WTC11 (cell line): ENCODE data around the gene SETD1A. TPM values are rescaled to one million over a fixed set of nuclear protein-coding genes. Genes with fewer than 3 reads are reported as not detected.
A peak's percentile ranks its signal among the peaks of the same experiment; 100 is the strongest.

ENCODE experiments used
- ATAC-seq: fragments of 200-7000 bp; cut with Tn5 transposase; 2 replicates; pipeline ENCODE4 v1.10.0; 2021; ENCODE audit warnings: mild to moderate bottlenecking, moderate library complexity
- CTCF ChIA-PET: fragments of 300-600 bp; sonication (Branson Sonifier 250); formaldehyde crosslinking; loops from one replicate; lab custom pipeline; 2021; ENCODE audit warnings: antibody characterized with exemption; lab: Charles Lee
- POLR2A ChIA-PET: fragments of 350-600 bp; sonication (Branson Sonifier 250); formaldehyde crosslinking; loops from one replicate; lab custom pipeline; 2021; ENCODE audit warnings: antibody characterized with exemption; lab: Charles Lee
- DNase-seq: peaks from one replicate; pipeline ENCODE4 v3.0.0; 2021; ENCODE audit warnings: low spot score
- H3K27ac Mint-ChIP-seq: 2 replicates; pipeline ENCODE4 v1.8.0; 2021; ENCODE audit warnings: mixed read lengths
- H3K27me3 Mint-ChIP-seq: 2 replicates; pipeline ENCODE4 v1.8.0; 2021; ENCODE audit warnings: low read depth, mild to moderate bottlenecking, moderate library complexity, mixed read lengths
- H3K36me3 Mint-ChIP-seq: 2 replicates; pipeline ENCODE4 v1.8.0; 2021; ENCODE audit warnings: mixed read lengths
- H3K4me1 Mint-ChIP-seq: 2 replicates; pipeline ENCODE4 v1.8.0; 2022; ENCODE audit warnings: mixed read lengths
- H3K4me3 Mint-ChIP-seq: 2 replicates; pipeline ENCODE4 v1.8.0; 2021; ENCODE audit warnings: mild to moderate bottlenecking, moderate library complexity, mixed read lengths
- H3K9me3 Mint-ChIP-seq: 2 replicates; pipeline ENCODE4 v1.8.0; 2021; ENCODE audit warnings: mixed read lengths
- ATF1 ChIP-seq: sonication (generic); formaldehyde crosslinking; IDR thresholded peaks from 2 replicates; pipeline ENCODE4 v1.8.1; 2023; ENCODE audit warnings: mild to moderate bottlenecking, moderate library complexity, missing genetic modification reagents
- ATF3 ChIP-seq: sonication (generic); formaldehyde crosslinking; conservative IDR thresholded peaks from 2 replicates; pipeline ENCODE4 v1.8.1; 2022; ENCODE audit warnings: mild to moderate bottlenecking, missing genetic modification reagents
- CBFB ChIP-seq: sonication (generic); formaldehyde crosslinking; IDR thresholded peaks from 2 replicates; pipeline ENCODE4 v1.8.1; 2022; ENCODE audit warnings: mild to moderate bottlenecking, low read depth, missing genetic modification reagents
- CDX4 ChIP-seq: fragments of 250-450 bp; sonication (Bioruptor Pico); IDR thresholded peaks from 2 replicates; pipeline ENCODE4 v1.9.0; 2021; ENCODE audit warnings: moderate library complexity, mild to moderate bottlenecking, inconsistent platforms, borderline replicate concordance
- CREB1 ChIP-seq: sonication (generic); formaldehyde crosslinking; IDR thresholded peaks from 2 replicates; pipeline ENCODE4 v1.8.0; 2023; ENCODE audit warnings: mild to moderate bottlenecking, missing genetic modification reagents
- ESRRA ChIP-seq: sonication (generic); formaldehyde crosslinking; IDR thresholded peaks from 2 replicates; pipeline ENCODE4 v1.8.1; 2022; ENCODE audit warnings: mild to moderate bottlenecking, missing genetic modification reagents, borderline replicate concordance
- FOXP4 ChIP-seq: sonication (generic); formaldehyde crosslinking; IDR thresholded peaks from 2 replicates; pipeline ENCODE4 v1.8.0; 2022; ENCODE audit warnings: mild to moderate bottlenecking, missing genetic modification reagents
- HMGXB4 ChIP-seq: sonication (generic); formaldehyde crosslinking; IDR thresholded peaks from 2 replicates; pipeline ENCODE4 v1.8.1; 2023; ENCODE audit warnings: mild to moderate bottlenecking, moderate library complexity, missing genetic modification reagents
- JAZF1 ChIP-seq: fragments of 250-450 bp; sonication (Bioruptor Pico); IDR thresholded peaks from 2 replicates; pipeline ENCODE4 v1.9.0; 2021; ENCODE audit warnings: moderate library complexity, mild to moderate bottlenecking, inconsistent platforms
- KAT7 ChIP-seq: sonication (generic); formaldehyde crosslinking; IDR thresholded peaks from 2 replicates; pipeline ENCODE4 v1.8.1; 2023; ENCODE audit warnings: missing genetic modification reagents, mild to moderate bottlenecking, borderline replicate concordance
- MLX ChIP-seq: sonication (generic); formaldehyde crosslinking; IDR thresholded peaks from 2 replicates; pipeline ENCODE4 v1.8.1; 2023; ENCODE audit warnings: mild to moderate bottlenecking, missing genetic modification reagents, moderate library complexity
- MYBL2 ChIP-seq: sonication (generic); formaldehyde crosslinking; IDR thresholded peaks from 2 replicates; pipeline ENCODE4 v1.8.1; 2023; ENCODE audit warnings: mild to moderate bottlenecking, moderate library complexity, missing genetic modification reagents
- OVOL2 ChIP-seq: fragments of 250-450 bp; sonication (Bioruptor Pico); IDR thresholded peaks from 2 replicates; pipeline ENCODE4 v1.9.0; 2021; ENCODE audit warnings: mild to moderate bottlenecking, borderline replicate concordance
- PRRX2 ChIP-seq: fragments of 250-450 bp; sonication (Bioruptor Pico); IDR thresholded peaks from 2 replicates; pipeline ENCODE4 v1.8.0; 2021; ENCODE audit warnings: mild to moderate bottlenecking
- SOX15 ChIP-seq: fragments of 250-450 bp; sonication (Bioruptor Pico); IDR thresholded peaks from 2 replicates; pipeline ENCODE4 v1.9.0; 2021; ENCODE audit warnings: mild to moderate bottlenecking
- ZBTB43 ChIP-seq: sonication (generic); formaldehyde crosslinking; IDR thresholded peaks from 2 replicates; pipeline ENCODE4 v1.8.1; 2023; ENCODE audit warnings: mild to moderate bottlenecking, missing genetic modification reagents
- ZNF263 ChIP-seq: sonication (generic); formaldehyde crosslinking; IDR thresholded peaks from 2 replicates; pipeline ENCODE4 v1.8.1; 2022; ENCODE audit warnings: low read depth, mild to moderate bottlenecking, moderate library complexity, missing genetic modification reagents
- ZNF281 ChIP-seq: sonication (generic); formaldehyde crosslinking; IDR thresholded peaks from 2 replicates; pipeline ENCODE4 v1.8.0; 2023; ENCODE audit warnings: mild to moderate bottlenecking, missing genetic modification reagents
- ZNF416 ChIP-seq: fragments of 250-450 bp; sonication (Bioruptor Pico); IDR thresholded peaks from 2 replicates; pipeline ENCODE4 v1.9.0; 2021; ENCODE audit warnings: mild to moderate bottlenecking, inconsistent platforms
- ZNF425 ChIP-seq: fragments of 250-450 bp; sonication (Bioruptor Pico); conservative IDR thresholded peaks from 2 replicates; pipeline ENCODE4 v1.9.0; 2021; ENCODE audit warnings: mild to moderate bottlenecking
- ZNF512 ChIP-seq: sonication (generic); formaldehyde crosslinking; IDR thresholded peaks from 2 replicates; pipeline ENCODE4 v1.8.1; 2022; ENCODE audit warnings: missing genetic modification reagents, borderline replicate concordance
- total RNA-seq: library from RNA; stranded (reverse); gene quantifications from 3 replicates; pipeline ENCODE4 v1.2.3, GENCODE V29; 2021

SETD1A gene
- total RNA-seq, 1 experiment from 2014 or later, result 31.1 TPM

GRCh38 chr16:30948667-30949649, 8.6 kb upstream of the SETD1A start, which contains the start of gene ORAI3:
Gene ORAI3 (plus strand): TSS chr16:30949068. CDS start chr16:30949290, 222 bp downstream.
- H3K27ac Mint-ChIP-seq, result peak within 1 kb of the TSS; percentile 93
- H3K4me1 Mint-ChIP-seq, result peaks cover 25% of the 10 kb centered on the region
- peak within 1 kb of the TSS; percentile 85 for H3K4me3 Mint-ChIP-seq
- DNase-seq (peak; percentile 69), ATAC-seq (peak; percentile 18)
- no peaks in the 10 kb centered on the region for H3K27me3 Mint-ChIP-seq
- H3K9me3 Mint-ChIP-seq, result no peaks in the 10 kb centered on the region
- ChIA-PET CTCF (interaction anchor here (0.7 to 1.8 kb wide), 7 partner anchors 7 to 908 kb away, joined by 3 to 9 read pairs (median 4); partner anchors contain the start of gene HSD3B7), POLR2A (interaction anchor here (0.5 kb wide), 1 partner anchor 56 kb away, joined by 3 read pairs; no protein-coding TSS in a partner anchor)
- peaks cover 15% of the 10 kb centered on the region for H3K36me3 Mint-ChIP-seq
- TF ChIP-seq ESRRA (no peak), ZNF263 (CRISPR knock-in tag) (0 out of 2 replicates have a peak, but pooled peaks have one; percentile 30), ATF1 (CRISPR knock-in tag) (0 out of 2 replicates have a peak, but pooled peaks have one; percentile 16), ZNF425 (CRISPR knock-in tag) (no peak), SOX15 (CRISPR knock-in tag) (no peak), PRRX2 (CRISPR knock-in tag) (peak; percentile 40; the same call in 1 of the 2 replicates), OVOL2 (CRISPR knock-in tag) (no peak), ZNF281 (CRISPR knock-in tag) (no peak), CDX4 (CRISPR knock-in tag) (no peak), CBFB (CRISPR knock-in tag) (no peak), CREB1 (CRISPR knock-in tag) (no peak), JAZF1 (CRISPR knock-in tag) (no peak), HMGXB4 (CRISPR knock-in tag) (peak; percentile 64; the same call in 1 of the 2 replicates), ATF3 (CRISPR knock-in tag) (no peak), MLX (CRISPR knock-in tag) (no peak), ZNF512 (no peak), MYBL2 (CRISPR knock-in tag) (no peak), ZBTB43 (CRISPR knock-in tag) (no peak), KAT7 (CRISPR knock-in tag) (no peak; the same call in 1 of the 2 replicates), ZNF416 (CRISPR knock-in tag) (no peak), FOXP4 (no peak)
